Pulmonary artery endothelial cell (primary cell): ENCODE data around the gene PNMA8C. TPM values are rescaled to one million over a fixed set of nuclear protein-coding genes. Genes with fewer than 3 reads are reported as not detected.

Experiments
- DNase-seq: peaks from one replicate; pipeline ENCODE4 v3.0.0-alpha.2; 2011; ENCODE audit warnings: low read depth, low spot score
- total RNA-seq: library from RNA; depleted of rRNA; stranded (reverse); fragments of >200 nt; gene quantifications from 2 replicates; pipeline ENCODE4 v1.2.3, GENCODE V29; 2014

Gene PNMA8C
- total RNA-seq, result under 0.01 TPM in 1 of 2 replicates, not detected in the other

DNA sequence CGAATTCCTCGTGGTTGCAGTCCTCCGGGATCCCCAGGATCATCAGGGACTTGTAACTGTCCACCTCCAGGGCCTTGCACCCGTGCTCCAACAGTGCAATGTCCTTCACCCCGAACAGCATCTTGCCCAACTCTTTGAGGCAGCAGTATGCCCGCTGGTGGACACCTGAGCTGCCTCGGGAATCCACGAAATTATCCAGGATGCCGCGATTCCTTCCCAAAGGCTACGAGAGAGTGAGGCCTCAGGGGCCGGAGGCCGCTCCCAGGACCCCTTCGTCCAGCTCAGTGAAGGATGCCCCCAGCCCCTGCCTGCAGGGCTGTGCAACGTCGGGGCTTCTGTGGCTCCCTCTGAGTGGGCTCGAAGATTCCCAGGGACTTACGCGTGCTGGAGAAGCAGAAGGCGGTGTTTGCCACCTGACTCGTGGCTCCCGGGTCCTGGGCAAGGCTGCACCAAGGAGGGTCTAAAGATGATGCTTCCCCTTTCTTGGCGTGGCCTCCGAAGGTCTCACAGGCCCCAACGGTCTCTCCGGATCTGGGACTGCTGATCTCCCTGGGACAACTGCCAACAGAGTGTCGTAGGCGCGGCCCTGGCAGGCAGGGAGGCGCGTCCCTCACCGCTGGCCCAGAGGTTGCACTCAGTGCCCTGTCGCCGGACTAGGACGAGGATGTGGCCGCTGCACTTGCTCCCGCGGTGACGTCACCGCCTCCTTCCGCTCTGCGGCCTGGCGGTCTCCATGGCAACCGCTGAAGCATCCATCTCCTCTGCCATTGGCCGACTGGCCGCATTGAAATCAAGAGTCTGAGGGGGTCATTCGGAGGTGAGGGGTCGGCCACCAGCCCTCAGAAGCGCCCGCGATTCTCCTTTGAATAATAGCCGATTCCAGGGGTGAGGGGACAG is at the start of gene PNMA8C:
Gene PNMA8C (minus strand): TSS at position 698 of the 897 bp plus-strand sequence. CDS start 577 bp downstream, at position 121.
- DNase-seq, result no peak

DNA sequence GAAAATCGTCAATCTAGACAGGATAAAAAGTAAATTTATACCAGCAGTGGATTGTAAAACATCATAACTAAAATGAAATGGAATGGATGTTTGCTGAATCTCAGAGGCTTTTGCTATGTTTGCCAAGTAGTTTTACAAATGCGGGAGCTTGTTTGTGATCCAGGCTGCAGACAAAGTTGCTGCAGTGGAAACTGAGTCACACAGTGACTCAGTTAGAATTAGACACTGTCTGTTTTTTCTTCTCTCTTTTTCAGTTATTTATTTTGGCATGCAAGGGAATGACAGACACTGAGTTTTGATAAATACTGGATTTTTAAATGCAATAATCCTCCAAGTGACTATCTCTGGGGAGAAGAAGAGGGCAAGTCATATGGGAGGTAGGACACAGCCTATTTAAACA is 47.2 kb upstream of the PNMA8C start:
- DNase-seq, result no peak

DNA sequence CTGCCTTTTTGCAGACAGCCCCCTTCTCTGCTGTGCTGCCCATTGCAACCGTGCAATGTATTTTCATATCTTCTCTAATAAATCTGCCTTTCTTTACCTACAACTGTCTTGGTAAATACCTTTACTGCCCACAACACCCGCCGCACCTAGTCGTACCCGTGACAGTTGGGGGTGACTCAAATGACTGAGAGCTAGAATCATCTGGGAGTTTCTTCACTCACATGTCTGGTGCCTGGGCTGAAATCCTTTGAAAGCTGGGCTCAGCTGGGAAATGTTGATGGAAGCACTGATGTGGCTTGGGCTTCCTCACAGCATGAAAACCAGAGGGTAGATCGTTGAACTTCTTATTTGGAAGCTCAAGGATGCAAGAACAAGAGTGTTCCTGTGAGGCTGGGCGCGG is 45.5 kb upstream of the PNMA8C start:
- no peak for DNase-seq

DNA sequence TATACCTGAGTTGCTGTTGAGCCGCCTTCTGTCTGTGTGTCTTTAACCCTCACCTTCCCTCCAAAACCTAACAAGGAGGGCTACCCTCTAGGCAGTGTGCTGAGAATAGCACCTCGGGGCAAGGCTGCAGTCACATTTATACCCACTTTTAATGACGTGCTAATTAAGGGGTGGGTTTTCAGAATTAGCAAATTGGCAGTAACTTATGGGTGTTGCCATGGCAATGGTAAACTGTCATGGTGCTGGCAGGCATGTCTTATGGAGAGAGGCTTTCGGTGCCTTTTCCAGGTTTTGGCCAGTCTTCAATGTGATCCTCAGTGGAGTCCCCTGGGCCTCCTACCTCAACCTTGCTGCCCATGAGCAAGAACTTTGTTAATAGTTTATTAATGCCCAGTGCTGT is 43.9 kb upstream of the PNMA8C start:
- DNase-seq, result no peak

DNA sequence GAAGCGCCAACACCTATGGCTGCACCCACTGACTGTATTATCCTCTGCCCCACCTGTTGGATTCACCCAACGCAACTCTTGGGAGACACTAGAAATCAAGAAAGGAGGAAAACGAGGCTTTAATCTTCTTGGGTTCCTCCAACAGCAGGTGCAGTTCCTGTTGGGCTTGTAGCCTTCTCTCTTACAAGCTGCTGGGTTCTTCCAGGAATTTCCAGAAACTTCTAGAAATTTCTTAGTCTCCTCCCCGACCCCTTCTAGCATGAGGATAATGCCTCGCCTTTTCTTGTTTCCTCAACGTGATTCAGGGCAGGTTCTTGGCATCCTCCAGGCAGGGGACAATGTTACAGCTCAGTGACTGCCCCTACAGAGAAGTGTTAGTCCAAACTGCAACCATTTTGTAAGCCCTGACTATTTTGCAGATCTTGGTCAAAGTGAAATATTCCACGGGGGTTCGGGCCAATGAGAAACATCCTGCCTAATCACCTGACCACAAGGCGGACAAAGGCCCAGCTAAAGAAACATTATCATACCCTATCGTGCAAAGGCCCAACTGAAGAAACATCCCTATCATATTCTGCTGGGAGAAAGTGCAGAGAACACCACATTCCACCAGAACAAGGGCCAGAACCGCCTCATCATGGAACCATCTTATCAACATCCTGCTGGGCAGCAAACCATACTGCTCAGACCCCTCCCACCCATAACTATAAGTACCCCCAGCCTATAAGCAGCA is 43.2 kb upstream of the PNMA8C start:
- DNase-seq, result no peak

DNA sequence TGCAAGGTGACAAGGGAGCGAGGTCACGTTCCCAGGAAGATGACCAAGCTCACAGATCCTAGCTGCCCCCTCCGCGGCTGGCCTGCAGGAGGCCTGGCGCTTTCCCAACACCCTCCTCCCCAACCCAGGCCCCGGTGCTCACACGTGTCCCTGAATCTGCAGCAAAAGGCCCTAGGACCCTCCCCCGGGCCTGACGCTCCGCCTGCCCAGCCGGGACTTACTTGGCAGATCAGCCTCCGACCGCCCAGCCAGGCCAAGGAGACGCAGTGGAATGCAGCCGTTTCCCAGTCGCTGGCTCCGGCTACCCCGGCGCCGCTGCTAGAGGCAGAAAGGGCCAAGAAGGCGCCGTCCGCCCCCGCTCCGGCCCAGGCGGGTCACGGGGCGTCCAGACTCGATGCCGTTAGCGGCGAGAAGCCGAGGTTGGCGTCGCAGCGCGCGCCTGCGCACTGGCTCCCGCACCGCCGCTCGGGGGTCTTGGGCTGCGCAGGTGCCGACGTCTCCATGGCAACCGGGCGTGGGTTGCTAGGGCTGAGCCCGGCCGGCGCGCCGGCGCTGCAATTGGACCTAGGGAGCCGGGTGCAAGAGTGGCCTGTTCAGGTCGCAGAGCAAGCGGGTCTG is 42.5 kb upstream of the PNMA8C start, which contains the start of gene PNMA8A:
Gene PNMA8A (minus strand): TSS at position 448 of the 618 bp plus-strand sequence. CDS start 528 bp downstream, outside the sequence.
- DNase-seq, result no peak

DNA sequence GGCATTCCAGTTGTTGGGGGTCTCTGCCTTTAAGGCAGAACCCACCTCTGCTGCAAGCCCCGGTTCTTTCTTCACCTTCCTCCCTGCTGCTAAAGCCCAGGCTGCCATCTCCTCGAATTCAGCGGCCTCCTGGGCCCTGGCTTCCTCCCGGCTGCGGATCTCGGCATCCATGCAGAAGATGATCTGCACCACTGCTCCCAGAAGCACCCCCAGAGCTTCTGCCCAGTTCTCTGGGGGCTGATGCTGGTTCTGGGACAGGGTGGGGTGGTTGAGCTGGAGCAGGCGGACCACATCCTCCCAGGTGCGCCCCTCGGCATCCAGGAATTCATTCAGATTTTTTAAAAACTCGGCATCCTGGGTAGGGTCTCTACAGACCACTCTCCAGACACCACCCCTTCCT is 41.6 kb upstream of the PNMA8C start:
- DNase-seq, result no peak

DNA sequence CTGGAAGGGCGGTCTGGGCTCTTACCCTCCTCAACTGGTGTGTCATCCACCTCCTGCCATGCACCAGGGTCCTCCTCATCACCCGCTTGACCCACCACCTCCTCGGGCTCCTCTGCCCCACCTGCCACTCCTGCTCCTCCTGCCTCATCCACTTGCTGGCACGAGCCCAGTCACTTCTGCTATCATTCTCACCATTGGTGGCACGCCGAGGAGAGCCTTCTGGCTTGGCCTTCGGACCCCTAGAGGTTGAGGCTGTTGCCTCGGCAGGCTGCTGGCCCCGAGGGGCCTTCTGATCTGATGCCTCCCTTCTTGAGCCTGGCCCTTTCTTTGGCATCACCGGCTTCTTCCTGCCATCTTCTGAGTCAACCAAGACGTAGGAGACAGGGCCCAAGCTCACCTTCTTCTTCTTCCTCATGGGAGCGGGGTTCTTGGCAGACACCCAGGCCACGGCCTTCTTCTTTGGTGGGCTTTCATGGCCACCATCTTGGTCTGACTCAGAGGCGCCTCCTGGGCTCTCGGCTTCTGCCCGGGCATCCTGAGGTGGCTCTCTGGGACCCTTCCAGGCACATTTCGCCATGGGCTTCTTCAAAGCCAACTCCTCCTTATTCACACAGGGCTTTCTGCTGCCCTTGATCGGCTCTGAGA is 40.9 kb upstream of the PNMA8C start:
- no peak for DNase-seq

DNA sequence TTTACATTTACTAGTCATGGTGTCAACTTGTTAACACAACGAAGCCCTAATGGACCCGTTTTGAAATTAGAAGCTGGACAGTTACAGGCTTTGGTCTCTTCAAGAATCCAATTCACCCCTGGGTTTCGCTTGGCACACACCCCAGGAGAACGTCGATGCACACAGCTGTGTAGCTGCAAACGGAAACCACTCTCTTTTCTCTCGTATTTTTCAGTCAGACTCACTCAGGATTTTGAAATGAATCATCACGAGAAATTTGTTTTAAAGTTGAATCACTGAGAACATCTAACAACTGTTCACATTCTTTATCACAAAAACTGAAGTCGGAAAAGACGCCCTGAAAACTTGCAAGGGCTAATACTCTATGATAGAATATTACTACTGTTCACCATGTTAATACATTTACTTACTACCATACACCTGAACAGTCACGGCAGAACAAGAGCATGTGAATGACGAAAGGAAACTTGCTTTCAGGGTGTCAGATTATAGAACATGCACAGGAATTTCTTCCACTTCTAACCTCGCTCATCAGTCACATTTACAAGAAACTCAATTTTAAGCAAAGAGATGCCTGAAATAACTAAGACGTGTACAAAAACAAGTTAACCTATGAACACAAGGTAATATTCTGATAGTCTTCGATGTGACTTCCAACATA is 37.9 kb upstream of the PNMA8C start:
- no peak for DNase-seq

DNA sequence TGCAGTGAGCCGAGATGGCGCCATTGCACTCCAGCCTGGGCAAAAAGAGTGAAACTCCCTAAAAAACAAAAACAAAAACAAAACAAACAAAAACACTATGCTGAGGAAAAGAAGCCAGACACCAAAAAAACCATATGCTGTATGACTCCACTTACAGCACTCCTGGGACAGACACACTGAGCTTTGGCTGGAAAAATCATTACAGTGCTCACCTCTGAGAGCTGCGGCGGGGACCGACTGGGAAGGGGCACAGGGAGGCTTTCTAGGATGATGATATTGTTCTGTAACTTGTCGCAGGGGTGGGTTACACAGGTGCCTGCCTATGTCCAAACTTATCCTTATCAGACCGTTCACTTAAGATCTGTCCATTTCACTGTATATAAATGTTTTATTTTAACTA is 34.8 kb upstream of the PNMA8C start:
- no peak for DNase-seq

DNA sequence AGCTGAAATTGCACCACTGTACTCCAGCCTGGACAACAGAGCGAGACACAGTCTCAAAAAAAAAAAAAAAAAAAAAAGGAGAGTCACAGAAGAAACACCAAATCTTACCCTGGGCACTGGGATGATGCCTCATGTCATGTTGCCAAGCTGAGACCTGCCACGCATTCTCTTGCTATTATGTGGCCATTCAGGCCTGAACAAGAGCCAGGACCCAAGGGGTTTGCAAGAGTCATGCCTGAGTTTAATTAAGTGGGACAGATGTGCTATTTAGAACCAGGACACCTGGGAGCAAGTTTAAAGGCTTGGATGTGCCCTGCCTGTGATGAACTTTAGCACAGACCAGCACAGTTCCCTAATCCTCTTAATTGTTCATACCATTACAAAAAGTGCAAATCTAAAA is 32.8 kb upstream of the PNMA8C start:
- no peak for DNase-seq

DNA sequence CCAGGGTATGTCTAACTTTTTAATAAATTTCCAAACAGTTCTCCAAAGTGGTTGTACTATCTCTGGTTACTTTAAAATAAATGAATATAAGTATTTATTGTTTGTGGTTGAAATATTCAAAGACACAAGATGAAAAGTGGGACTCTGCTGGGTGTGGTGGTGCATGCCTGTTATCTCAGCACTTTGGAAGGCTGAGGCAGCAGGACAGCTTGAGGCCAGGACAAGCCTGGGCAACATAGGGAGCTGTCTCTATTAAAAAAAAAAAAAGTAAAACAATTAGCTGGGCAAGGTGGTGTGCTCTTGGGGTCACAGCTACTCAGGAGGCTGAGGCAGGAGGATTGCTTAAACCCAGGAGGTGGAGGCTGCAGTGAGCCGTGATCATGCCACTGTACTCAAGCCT is 32.2 kb upstream of the PNMA8C start:
- DNase-seq, result no peak

DNA sequence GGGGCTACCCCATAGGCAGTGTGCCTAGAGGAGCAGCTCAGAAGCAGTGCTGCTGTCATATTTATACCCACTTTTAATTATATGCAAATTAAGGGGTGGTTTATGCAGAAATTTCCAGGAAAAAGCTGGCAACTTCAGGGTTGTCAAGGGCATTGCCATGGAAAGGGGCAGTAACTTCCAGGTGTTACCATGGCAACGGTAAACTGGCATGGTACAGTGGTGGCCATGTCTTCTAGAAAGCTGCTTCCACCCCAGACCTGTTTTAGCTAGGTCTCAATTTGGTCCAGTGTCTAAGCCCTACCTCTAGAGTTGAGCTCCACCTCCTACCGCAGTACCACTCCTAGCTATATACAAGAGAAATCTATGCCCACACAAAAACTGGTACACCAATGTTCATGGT is 31.3 kb upstream of the PNMA8C start:
- DNase-seq, result no peak

DNA sequence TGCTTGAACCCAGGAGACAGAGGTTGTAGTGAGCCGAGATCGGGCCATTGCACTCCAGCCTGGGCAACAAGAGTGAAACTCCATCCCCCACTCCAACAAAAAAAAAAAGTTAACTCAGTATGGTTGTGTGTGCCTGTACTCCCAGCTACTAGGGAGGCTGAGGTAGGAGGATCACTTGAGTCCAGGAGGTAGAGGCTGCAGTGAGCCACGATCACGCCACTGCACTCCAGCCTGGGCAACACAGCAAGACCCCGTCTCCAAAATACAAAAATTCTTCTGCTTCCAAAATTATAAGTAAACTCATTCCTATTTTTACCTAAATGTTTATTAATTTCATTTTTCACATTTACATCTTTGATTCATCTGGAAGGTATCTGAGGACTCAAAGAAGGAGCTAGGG is 28.2 kb upstream of the PNMA8C start:
- DNase-seq, result no peak

DNA sequence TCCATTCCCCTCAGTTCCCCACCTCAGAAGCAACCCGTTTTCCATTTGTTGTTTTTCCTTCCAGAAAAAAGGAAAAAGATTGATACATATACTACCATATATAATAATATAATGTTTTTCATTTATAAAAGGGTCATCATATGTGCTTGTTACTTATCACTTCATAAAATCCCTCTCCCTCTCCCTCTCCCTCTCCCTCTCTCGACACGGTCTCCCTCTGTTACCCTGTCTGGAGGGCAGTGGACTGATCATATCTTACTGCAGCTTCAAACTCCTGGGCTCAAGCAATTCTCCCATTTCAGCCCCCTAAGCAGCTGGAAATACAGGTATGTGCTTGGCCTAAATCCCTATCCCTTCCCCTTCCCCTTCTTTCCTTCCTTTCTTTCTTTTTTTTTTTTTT is 25.5 kb upstream of the PNMA8C start:
- no peak for DNase-seq

DNA sequence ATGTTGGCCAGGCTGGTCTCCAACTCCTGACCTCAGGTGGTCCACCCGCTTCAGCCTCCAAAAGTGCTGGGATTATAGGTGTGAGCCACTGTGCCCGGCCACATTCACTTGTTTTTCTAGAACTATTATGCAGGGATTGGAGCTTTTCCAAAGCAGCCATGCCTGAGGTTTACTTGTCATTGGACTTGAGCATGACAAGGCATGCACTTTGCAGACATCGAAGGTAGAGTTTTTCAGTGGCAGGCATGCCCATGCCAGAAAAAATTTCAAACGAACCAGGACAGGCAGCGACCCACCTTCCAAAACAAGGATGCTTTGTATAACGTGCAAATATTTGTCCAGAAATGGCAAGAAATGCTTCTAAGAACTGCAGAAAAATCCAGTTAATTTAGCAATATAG is 24.9 kb upstream of the PNMA8C start:
- no peak for DNase-seq

DNA sequence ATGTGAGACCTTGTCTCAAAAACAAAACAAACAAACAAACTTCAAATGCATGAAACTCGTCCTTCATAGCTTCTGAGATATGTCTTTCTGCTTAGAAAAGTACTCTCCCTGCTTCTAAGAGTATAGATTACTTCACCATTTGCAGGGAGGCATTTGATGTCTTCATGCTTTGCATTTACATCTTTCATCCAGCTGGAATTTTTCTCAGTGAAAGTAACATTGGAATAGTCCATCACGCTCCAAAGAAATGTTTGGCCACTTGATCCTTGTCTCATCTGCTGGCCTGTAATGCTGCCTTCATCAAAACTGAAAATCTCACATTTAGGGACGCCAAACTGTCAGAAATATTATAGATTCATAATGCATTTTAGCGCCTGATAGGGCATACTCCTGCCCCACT is 23.4 kb upstream of the PNMA8C start:
- no peak for DNase-seq

DNA sequence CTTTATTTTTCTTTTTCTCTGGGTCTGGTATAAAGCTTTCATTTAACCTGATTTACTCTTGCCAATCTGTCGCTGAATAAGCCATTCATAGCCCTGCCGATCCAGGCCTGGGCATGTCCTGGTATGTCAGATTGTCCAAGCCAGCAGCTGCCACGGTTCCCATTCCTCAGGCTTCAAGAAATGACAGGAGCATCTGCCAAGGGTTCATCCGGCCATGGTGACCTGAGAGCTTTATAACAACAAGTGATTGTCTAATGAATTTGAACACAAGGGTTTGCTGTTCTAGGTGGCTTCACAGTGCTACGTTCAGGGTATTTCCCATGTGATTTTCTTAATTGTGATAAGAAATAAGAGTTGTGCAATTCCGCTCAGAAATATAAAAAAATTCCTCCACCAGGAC is 22.6 kb upstream of the PNMA8C start:
- no peak for DNase-seq

DNA sequence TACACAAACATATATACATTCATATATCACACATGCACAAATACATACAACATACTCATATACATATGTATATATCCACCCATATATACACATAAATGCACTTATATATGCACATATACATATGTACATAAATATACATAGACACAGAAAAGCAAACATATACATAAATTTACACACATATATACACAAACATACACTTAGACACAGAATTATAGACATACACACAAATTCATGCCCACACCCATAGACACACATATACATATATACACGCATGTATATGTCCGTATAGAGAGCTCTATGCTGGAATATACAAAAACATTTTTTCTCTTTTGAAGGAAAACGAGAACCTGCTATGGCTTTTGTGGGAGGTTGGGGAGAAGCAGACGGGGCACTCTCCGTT is 22.0 kb upstream of the PNMA8C start:
- no peak for DNase-seq

DNA sequence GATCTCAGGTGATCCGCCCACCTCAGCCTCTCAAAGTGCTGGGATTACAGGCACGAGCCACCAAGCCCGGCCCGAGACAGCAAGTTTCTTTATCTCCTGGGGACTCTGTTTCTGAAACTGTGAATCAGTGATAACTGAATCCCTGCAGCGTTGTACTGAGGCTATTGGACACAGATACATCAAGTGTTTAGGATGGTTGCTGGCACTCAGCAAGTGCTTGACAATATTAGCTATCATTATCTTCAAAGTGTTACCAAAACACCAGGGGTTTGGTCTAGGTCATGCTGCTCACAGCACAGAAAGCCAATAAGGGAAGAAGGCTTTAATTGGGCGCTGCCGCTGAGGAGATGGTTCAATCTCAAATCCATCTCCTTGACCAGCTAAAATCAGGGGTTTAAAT is 20.5 kb upstream of the PNMA8C start:
- no peak for DNase-seq

DNA sequence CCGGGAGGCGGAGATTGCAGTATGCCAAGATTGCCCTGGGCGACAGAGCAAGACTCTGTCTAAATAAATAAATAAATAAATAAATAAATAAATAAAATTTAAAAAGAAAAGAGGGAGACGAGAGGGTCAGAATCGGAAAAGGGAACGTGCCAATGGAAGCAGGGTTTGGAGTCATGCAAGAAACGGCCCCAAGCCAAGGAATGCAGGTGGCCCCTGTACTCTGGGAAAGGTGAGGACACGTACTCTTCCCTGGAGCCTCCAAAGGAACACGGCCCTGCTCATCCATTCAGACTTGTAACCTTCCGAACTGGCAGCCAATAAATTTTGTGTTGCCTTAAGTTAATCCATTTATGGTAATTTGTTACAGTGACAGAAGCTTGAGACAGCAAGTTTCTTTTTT is 19.9 kb upstream of the PNMA8C start:
- no peak for DNase-seq
